Neural cell (in vitro differentiated cells): Measurements from ENCODE around the gene CNTN6. TPM values are rescaled to one million over a fixed set of nuclear protein-coding genes. Genes with fewer than 3 reads are reported as not detected.

Experiments used
- H2AFZ ChIP-seq: fragments of 200-600, 300-800 bp; sonication (generic), shearing (Covaris generic); 2 replicates; pipeline ENCODE4 v1.6.0; 2014; ENCODE audit warnings: low read depth, mild to moderate bottlenecking, antibody characterized with exemption, low read length, moderate library complexity
- H3F3A ChIP-seq: fragments of 200-600 bp; shearing (Covaris generic); 2 replicates; pipeline ENCODE4 v1.6.1; 2016; ENCODE audit warnings: mild to moderate bottlenecking, moderate library complexity, mixed read lengths, antibody characterized with exemption, low read length; ENCODE audit not compliant: insufficient read depth, poor library complexity, severe bottlenecking
- H3K27ac ChIP-seq: fragments of 200-600, 300-800 bp; sonication (generic), shearing (Covaris generic); 2 replicates; pipeline ENCODE4 v1.5.1; 2014; ENCODE audit warnings: mild to moderate bottlenecking, low read length, moderate library complexity
- H3K27me3 ChIP-seq: fragments of 300-800, 200-600 bp; sonication (generic), shearing (Covaris generic); 2 replicates; pipeline ENCODE4 v1.6.0; 2014; ENCODE audit warnings: mild to moderate bottlenecking, low read depth, low read length, moderate library complexity; ENCODE audit not compliant: insufficient read depth
- H3K36me3 ChIP-seq: fragments of 300-800, 200-600 bp; sonication (generic), shearing (Covaris generic); 2 replicates; pipeline ENCODE4 v1.5.1; 2014; ENCODE audit warnings: mild to moderate bottlenecking, antibody characterized with exemption, low read length, moderate library complexity; ENCODE audit not compliant: insufficient read depth
- H3K4me2 ChIP-seq: fragments of 300-800, 200-600 bp; sonication (generic), shearing (Covaris generic); 2 replicates; pipeline ENCODE4 v1.6.0; 2014; ENCODE audit warnings: mild to moderate bottlenecking, low read length
- H3K4me3 ChIP-seq: fragments of 300-800, 200-600 bp; sonication (generic), shearing (Covaris generic); 2 replicates; pipeline ENCODE4 v1.5.1; 2014; ENCODE audit warnings: mild to moderate bottlenecking, low read length, moderate library complexity
- H3K79me2 ChIP-seq: fragments of 200-600 bp; shearing (Covaris generic); replicated peaks from 2 replicates; pipeline ENCODE4 v1.6.0; 2014; ENCODE audit warnings: mild to moderate bottlenecking, low read length, moderate library complexity; ENCODE audit not compliant: insufficient read depth
- H3K9ac ChIP-seq: fragments of 300-800, 200-600 bp; sonication (generic), shearing (Covaris generic); 2 replicates; pipeline ENCODE4 v1.6.1; 2016; ENCODE audit warnings: mild to moderate bottlenecking, low read length, mixed read lengths
- H3K9me2 ChIP-seq: fragments of 200-600 bp; shearing (Covaris generic); 2 replicates; pipeline ENCODE4 v1.6.1; 2016; ENCODE audit warnings: mild to moderate bottlenecking, low read length, mixed read lengths; ENCODE audit not compliant: insufficient read depth
- H3K9me3 ChIP-seq: fragments of 200-600, 300-800 bp; sonication (generic), shearing (Covaris generic); 2 replicates; pipeline ENCODE4 v1.6.1; 2016; ENCODE audit warnings: mild to moderate bottlenecking, mixed run types, low read length, moderate library complexity, mixed read lengths
- H4K20me1 ChIP-seq: fragments of 200-600 bp; shearing (Covaris generic); 2 replicates; pipeline ENCODE4 v1.6.1; 2016; ENCODE audit warnings: mild to moderate bottlenecking, mixed run types; ENCODE audit not compliant: insufficient read depth
- CTCF ChIP-seq: fragments of 450-650 bp; IDR thresholded peaks from 2 replicates; pipeline ENCODE4 v1.5.1; 2014; ENCODE audit warnings: antibody characterized with exemption, mild to moderate bottlenecking, moderate library complexity; ENCODE audit not compliant: poor library complexity, severe bottlenecking
- EP300 ChIP-seq: fragments of 450-650 bp; conservative IDR thresholded peaks from 2 replicates; pipeline ENCODE4 v1.6.1; 2014; ENCODE audit warnings: antibody characterized with exemption, mild to moderate bottlenecking, moderate library complexity; ENCODE audit not compliant: poor library complexity, severe bottlenecking
- EZH2 ChIP-seq: fragments of 200-600, 300-800 bp; shearing (Covaris generic), sonication (generic); IDR thresholded peaks from 2 replicates; pipeline ENCODE4 v1.6.1; 2014; ENCODE audit warnings: antibody characterized with exemption, low read length, borderline replicate concordance, mild to moderate bottlenecking; ENCODE audit not compliant: insufficient read depth, poor library complexity, severe bottlenecking
- MXI1 ChIP-seq: fragments of 450-650 bp; conservative IDR thresholded peaks from 2 replicates; pipeline ENCODE4 v1.6.1; 2014; ENCODE audit warnings: antibody characterized with exemption, mild to moderate bottlenecking; ENCODE audit not compliant: poor library complexity, severe bottlenecking
- POLR2AphosphoS5 ChIP-seq: IDR thresholded peaks from 2 replicates; pipeline ENCODE4 v1.6.1; 2012
- RAD21 ChIP-seq: fragments of 450-650 bp; conservative IDR thresholded peaks from 2 replicates; pipeline ENCODE4 v1.6.1; 2014; ENCODE audit warnings: antibody characterized with exemption, mild to moderate bottlenecking, moderate library complexity
- REST ChIP-seq: IDR thresholded peaks from 2 replicates; pipeline ENCODE4 v1.6.1; 2012; ENCODE audit warnings: borderline replicate concordance
- SMC3 ChIP-seq: fragments of 450-650 bp; conservative IDR thresholded peaks from 2 replicates; pipeline ENCODE4 v1.6.1; 2014; ENCODE audit warnings: antibody characterized with exemption, mild to moderate bottlenecking, moderate library complexity; ENCODE audit not compliant: poor library complexity
- TAF1 ChIP-seq: IDR thresholded peaks from 2 replicates; pipeline ENCODE4 v1.6.1; 2012; ENCODE audit warnings: low read depth
- polyA plus RNA-seq: library from polyadenylated mRNA; depleted of rRNA; stranded (reverse); fragments of >200 nt; gene quantifications from 2 replicates; pipeline ENCODE4 v1.2.3, GENCODE V29; 2014

Gene CNTN6
- polyA plus RNA-seq, 1 donor from 2014 or later = 1.8 TPM

GRCh38 chr3:1326546-1326945 is 233.7 kb downstream of the CNTN6 start:
- no peak for TF ChIP-seq REST
- no peak for TF ChIP-seq RAD21
- TF ChIP-seq SMC3 = no peak
- no peak for TF ChIP-seq MXI1
- TF ChIP-seq TAF1 = no peak
- TF ChIP-seq EZH2 = no peak
- TF ChIP-seq EP300 = no peak
- no peak for TF ChIP-seq CTCF
- no peak for TF ChIP-seq POLR2AphosphoS5
- Histone ChIP-seq H2AFZ (no peak overlapping the region), H3K36me3 (no peaks in the 10 kb centered on the region), H3K4me3 (no peak overlapping the region), H3K27ac (no peak overlapping the region), H3K9ac (no peak overlapping the region), H3K9me2 (no peaks in the 10 kb centered on the region), H3K27me3 (no peaks in the 10 kb centered on the region), H3K9me3 (no peaks in the 10 kb centered on the region), H3K4me2 (no peak overlapping the region), H3K79me2 (no peaks in the 10 kb centered on the region), H3F3A (no peaks in the 10 kb centered on the region), H4K20me1 (no peaks in the 10 kb centered on the region)

- Histone ChIP-seq H3K27ac (no peak overlapping the region), H3K36me3 (no peaks in the 10 kb centered on the region), H3F3A (no peaks in the 10 kb centered on the region), H3K79me2 (no peaks in the 10 kb centered on the region), H4K20me1 (no peaks in the 10 kb centered on the region), H3K27me3 (no peaks in the 10 kb centered on the region), H3K4me2 (no peak overlapping the region), H3K9me2 (no peaks in the 10 kb centered on the region), H2AFZ (no peak overlapping the region), H3K4me3 (no peak overlapping the region), H3K9ac (no peak overlapping the region), H3K9me3 (no peaks in the 10 kb centered on the region)
- TF ChIP-seq POLR2AphosphoS5 = no peak
- TF ChIP-seq EZH2 = no peak
- no peak for TF ChIP-seq RAD21
- TF ChIP-seq MXI1 = no peak
- no peak for TF ChIP-seq REST
- no peak for TF ChIP-seq SMC3
- no peak for TF ChIP-seq CTCF
- TF ChIP-seq TAF1 = no peak
- no peak for TF ChIP-seq EP300
Observed at GRCh38 chr3:1330107-1330506, 237.3 kb downstream of the CNTN6 start.
